Mesenteric fat pad (tissue), 1 donor: Measurements from ENCODE around the gene EMILIN1. TPM values are rescaled to one million over a fixed set of nuclear protein-coding genes. Genes with fewer than 3 reads are reported as not detected.
"Not testable (repeated sequence)": the region's sequence is repeated elsewhere in the genome, so short reads cannot be mapped to it uniquely, and the experiment has no call there.

ENCODE experiments used
- DNase-seq: peaks from one replicate; pipeline ENCODE4 v3.0.0-alpha.2; 2020; ENCODE audit warnings: low spot score
- total RNA-seq: library from RNA; stranded (reverse); fragmentation: NEBNext Ultra II Directional; extraction: Animal tissue kit (Norgen Biotek cat#: 25700); gene quantifications from one replicate; pipeline ENCODE4 v1.2.1, GENCODE V29; 2021
- donor health status: DM: yes; HTN: yes; CAD: no.

Gene EMILIN1
- total RNA-seq, 1 donor from 2014 or later = 77.4 TPM

DNA sequence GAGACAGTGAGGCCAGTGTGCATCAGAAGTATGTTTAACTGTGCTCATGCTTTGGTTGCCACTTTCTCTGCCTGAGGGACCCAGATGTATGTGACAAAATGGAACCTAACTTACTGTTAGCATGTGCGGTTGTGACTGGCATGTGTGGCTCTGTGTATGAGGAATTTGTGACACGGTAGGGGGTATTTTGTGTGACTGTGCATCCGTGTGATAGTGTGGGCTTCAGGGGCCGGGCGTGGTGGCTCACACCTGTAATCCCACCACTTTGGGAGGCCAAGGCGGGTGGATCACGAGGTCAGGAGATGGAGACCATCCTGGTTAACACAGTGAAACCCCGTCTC, 40.9 kb downstream of the EMILIN1 start:
- DNase-seq = not testable (repeated sequence)

DNA sequence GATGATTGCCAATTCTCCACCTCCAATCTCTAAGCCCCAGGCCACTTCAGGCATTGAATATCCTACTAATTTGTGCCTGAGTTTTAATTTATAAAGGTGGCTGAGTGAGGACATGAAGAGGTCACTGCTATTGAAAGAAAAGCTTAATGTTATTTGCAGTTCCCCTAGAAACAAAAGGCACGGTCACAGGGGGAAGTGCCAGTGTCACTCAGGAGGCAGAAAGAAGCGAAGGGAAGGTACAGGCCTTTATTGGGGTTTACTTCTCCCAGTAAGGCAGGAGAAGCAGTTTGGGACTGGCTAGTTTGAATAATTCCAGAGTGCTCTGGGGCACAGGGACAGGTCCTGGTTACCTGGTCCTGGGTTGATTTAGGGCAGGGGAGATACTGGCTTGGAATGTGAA, 43.5 kb downstream of the EMILIN1 start:
- no peak for DNase-seq

DNA sequence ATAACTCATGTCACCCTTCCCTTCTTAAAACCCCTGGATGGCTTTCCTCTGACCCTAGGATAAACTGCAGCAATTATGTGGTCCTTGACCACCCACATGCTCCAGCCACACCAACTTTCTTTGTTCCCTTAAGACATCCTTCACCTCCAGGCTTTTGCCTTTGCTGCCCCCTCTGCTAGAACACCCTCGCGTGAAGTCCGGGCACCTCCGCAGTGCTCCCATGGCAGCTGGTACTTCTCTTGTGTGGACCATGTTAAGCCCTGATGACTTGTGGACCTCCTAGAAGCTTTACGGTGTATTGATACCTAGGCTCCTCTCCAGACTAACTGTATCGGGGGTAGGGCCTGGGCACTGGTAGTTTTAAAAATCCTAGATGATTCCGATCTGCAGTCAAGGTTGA, 44.4 kb downstream of the EMILIN1 start:
- DNase-seq = no peak

DNA sequence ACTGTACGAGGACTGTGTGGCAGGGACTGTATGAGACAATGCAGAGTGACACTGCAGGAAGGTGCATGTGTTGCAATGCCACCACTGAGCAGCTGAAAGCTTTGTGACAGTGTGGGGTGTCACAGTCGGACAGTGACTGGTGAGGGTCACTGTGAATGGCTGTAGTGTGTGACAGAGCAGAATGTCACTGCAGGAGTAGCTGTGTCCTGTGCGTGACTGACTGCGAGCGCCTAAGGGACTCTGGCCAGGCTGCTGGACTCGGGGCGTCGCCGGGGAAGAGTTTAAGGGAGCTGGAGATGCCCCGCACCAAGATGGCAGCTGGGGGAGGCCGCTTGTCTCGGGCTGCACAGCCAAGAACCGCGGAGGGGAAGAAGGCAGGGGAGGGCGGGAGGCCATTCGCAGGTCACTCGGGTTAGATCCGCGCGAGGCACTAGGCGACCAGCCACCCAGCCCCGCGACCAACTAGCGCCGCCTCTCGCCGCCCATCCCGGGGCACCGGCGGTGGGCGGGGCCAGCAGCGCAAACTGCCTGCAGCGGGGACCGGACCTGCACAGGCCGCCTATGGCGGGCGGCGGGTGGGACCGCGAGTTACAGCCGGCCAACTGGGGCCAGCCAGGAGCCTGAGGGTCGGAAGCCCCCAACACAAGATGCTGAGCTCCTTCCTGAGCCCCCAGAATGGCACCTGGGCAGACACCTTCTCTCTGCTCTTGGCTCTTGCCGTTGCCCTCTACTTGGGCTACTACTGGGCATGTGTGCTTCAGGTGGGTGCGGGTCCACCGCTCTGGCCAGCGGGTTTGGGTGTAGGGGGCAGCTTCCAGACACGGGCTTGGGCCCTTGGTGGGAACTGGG, 45.1 kb downstream of the EMILIN1 start, which contains the start of gene ABHD1:
ABHD1 (plus strand) TSS at position 514 of the 849 bp plus-strand sequence; CDS start at position 648, 134 bp downstream.
- no peak for DNase-seq

DNA sequence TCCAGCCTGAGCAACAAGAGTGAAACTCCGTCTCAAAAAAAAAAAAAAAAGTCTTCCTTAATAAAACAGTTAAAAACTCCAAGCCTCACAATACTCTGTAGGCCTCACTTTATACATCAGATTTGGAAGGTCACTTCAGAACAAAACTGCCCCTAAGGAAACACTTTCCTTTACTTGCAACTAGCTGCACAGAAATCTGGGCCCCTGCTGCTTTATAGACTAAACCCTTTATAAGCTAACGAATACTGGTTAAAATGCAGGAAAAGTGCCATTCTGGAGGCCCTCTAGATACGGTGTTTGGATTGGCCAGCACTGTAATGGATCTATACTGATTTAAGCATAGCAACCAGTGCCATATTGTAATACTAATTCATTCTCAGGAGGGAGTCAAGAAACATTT, 46.7 kb downstream of the EMILIN1 start:
- no peak for DNase-seq

DNA sequence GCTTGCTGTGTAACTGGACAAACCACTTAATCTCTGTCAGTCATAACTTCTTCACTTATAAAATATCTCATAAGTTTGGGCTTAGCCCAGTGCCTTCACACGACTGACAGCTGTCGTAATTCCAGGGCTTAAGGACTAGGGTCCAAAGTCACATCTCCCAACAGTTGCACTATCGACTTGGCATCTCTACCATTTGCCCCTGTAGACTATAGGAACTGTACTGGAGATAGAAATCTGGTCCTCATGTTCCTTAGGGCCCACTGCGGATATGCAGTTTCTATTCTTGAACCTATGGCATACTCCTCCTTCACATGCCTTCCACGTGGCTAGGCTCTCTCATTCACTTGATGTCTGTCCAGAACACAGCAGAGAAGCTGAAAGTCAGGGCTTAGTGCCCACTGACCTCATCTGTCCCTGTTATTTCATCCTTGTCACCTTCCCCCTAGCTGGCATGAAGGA, 47.9 kb downstream of the EMILIN1 start:
- DNase-seq = no peak

DNA sequence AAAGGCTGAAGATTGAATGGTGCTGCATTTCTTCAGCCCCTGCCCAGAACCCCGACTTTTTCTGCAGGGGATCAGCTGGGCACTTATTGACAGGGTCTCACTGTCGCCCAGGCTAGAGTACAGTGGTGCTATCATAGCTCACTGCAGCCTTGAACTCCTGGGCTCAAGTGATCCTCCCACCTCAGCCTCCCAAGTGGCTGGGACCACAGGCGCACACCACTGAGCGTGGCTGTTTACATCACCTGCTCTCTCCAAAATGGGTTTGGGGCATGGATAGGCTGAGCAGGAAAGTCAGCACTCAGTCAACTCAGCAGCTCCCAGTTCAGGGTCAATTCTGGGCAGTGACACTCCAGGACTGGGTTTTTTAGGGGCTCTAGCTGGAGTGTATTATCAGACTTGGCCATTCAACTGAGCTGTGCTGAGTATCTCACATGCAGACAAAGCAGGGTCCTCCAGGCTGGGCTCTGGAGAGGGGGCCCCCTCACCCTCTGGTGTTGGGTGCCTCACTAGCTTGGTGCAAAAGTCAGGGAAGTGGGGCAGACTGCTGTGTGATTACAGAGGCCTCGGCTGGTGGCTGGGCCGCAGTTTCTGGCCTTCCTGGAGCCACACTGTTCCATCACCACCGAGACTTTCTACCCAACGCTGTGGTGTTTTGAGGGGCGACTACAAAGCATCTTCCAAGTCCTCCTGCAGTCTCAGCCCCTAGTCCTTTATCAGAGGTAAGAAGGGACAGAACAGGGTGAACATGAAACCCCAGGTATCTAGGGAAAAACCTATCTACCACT, 49.7 kb downstream of the EMILIN1 start:
- no peak for DNase-seq

DNA sequence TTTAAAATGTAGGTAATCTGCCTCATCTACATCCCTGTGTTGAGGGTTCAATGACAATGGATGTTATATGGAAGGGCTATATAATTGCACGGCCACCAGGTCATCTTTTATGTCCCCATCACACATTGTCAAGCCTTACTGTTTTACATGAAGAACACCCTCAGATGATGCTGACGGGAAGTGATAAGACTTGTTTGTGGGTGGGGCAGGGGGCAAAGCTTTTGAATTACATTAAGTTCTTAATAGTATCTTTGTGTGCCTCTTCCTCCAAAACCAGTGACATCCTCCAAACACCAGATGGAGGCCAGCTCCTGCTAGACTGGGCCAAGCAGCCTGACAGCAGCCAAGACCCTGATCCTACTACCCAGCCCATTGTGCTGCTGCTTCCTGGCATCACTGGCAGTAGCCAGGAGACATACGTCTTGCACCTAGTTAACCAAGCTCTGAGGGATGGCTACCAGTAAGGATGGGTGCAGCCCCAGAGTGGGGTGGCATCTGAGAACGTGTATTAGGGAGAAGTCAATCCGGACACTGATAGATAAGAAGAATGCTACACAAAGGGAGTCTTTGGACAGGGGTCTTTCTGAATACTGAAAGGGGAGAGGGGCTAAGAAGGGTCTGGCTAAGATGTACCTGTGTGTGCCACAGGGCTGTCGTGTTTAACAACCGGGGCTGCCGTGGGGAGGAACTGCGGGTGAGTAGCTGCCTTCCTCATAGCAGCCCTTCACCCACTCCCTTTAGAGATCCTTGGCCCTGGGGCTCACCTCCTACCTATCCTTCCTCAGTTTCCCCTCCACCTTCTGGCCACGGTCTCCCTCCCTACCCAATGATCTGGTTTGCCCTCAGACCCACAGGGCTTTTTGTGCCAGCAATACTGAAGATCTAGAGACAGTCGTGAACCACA, 50.5 kb downstream of the EMILIN1 start:
- DNase-seq = no peak

DNA sequence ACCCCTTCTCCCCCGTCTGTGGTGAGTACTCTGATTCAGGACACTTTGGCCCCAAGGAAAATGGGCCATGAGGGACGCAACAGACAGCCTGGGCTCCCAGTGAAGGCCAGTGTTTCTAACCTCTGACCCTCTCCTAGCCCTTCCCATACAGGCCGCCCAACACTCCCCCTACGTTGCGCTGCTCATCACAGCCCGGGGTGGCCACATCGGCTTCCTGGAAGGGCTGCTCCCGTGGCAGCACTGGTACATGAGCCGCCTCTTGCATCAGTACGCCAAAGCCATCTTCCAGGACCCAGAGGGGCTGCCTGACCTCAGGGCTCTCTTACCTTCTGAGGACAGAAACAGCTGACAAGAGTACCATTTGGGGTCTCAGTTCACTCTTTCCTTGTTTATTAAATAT, 52.0 kb downstream of the EMILIN1 start:
- no peak for DNase-seq

DNA sequence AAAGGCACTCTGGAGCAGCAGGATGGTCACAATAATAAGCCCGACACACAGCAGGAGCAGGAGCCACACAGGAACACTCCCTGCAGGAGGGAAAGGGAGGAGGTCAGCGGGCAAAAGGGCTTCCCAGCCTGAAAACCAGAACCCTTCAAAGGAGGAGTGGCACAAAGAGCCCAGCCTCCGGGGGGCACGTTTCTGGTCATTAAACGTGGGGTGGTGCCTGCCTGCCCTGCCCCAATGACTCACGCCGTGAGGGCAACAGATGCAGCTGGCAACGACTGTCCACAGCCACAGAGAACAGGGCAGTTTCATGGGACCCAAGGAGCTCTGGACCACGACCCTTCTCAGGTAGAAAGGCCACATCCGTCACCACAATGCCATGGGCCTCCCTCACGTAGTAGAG, 53.0 kb downstream of the EMILIN1 start:
- no peak for DNase-seq

DNA sequence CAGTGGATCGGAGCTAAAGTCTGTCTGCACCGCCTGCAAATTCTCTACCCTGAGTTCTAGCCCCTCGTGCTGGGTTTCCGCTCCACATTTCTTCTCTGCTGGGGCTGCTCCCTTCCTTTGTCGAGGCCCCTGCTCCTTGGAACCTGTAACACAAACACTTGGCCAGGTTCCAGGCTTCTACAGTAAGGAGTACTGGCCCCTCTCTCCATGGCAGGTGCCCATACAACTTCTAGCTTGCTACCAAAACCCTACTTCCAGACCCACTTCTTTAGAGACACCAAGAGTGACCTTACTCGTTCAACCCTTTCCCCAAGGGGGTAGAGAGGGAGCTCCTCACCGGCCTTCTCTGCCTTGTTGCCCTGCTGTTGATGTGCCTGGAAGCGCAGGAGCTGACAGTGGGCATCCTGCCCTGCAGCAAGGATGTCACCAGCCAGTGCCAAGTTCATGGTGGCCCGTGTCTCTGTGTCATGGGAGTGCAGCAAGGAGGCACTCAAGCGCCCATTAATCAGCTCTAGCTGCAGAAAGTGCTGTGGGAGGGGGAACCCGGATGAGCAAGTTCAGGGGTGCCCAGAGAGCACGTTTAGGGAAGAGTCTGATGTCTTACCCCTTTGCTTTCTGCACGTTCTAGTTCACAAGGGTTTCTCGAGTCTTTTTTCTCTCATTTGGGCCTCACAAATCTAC, 54.9 kb downstream of the EMILIN1 start:
- no peak for DNase-seq

DNA sequence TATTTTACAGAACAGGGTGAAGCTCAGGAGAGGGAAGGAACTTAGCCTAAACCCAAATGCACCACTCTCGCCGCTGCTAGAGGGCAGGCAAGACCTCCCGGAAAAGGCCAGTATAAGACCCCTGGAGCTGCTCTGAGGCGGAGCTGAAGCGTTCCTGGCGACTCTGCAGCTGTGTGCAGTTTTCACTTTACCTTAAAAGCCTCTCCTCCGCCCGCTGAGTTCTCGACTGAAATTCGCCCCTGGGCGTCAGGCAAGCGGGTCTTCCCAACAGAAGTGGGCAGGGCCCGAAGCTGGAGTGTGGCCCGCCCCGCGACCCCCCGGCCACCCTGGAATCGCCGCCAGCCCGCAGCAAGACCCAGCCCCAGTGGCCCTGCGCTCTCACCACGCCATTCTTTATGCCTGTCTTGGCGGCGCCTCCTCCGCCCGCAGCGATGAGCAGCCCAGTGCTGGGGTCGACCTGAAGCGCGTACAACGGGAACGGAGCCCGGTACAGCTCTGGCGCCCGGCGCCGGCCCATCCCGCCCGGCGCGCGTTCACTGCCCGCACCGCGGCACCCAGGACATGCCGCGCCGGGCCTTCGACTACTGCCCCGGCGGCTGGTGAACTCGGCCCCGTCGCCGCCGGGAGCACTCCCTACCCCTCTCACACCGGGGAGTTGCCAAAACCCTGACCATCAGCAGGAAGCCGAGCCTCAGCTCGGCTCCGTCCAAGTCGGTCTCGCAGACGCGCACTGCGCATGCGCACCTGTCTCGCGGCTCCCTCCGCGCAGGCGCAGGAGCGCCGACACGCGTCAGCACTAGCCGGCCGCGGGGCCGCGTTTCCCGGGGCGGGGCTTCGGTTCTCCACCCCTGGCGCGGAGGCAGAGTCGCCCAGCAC, 55.7 kb downstream of the EMILIN1 start, which contains the start of gene PREB:
PREB (minus strand) TSS at position 732 of the 876 bp plus-strand sequence; CDS start at position 517, 215 bp downstream.
- DNase-seq = peak; percentile 100

DNA sequence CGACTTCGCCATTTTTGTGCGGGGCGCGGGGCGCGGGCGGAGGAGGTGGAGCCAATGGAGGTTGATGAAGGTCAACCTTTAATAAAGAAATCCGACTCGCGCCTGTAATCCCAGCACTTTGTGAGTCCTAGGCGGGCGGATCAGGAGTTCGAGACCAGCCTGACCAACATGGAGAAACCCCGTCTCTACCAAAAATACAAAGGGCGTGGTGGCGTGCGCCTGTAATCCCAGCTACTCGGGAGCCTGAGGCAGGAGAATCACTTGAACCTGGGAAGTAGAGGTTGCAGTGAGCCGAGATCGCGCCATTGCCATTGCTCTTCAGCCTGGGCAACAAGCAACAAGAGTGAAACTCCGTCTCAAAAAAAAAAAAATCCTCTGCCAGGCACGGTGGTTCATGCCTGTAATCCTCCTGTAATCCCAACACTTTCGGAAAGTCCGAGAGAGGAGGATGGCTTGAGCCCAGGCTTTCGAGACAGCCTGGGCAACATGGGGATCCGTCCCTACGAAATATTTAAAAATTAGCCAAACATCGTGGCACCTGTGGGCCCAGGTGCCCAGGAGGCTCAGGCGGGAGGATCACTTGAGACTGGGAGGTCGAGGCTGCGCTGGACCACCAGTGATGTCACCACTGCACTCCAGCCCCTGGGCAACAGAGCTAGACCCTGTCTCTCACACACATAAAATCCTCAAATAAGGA, 56.5 kb downstream of the EMILIN1 start:
- DNase-seq = no peak

DNA sequence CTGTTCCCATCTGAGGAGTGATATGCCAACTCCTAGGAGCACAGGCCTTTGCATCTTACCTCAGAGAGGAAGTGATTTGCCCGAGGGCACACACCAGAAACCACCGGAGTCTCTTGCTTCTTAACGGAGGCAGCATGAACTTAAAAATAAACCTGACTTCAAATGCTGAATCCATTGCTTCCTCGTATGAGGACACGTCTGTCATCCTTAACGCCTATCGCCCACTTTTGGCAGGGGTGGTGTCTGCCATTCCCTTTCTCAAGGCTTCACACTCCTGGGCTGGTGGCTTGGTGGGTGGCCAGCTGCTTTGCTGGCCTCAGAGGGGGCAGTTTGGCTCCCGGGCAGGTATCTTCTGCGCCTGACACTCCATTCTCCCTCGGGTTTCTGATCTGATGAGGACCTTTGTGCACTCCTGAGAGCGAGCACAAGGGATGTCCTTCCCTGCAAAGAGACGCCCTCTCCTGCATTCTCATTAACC, 57.1 kb downstream of the EMILIN1 start:
- no peak for DNase-seq
